ENCODE measurements around the gene MKKS.

Gene MKKS

DNA sequence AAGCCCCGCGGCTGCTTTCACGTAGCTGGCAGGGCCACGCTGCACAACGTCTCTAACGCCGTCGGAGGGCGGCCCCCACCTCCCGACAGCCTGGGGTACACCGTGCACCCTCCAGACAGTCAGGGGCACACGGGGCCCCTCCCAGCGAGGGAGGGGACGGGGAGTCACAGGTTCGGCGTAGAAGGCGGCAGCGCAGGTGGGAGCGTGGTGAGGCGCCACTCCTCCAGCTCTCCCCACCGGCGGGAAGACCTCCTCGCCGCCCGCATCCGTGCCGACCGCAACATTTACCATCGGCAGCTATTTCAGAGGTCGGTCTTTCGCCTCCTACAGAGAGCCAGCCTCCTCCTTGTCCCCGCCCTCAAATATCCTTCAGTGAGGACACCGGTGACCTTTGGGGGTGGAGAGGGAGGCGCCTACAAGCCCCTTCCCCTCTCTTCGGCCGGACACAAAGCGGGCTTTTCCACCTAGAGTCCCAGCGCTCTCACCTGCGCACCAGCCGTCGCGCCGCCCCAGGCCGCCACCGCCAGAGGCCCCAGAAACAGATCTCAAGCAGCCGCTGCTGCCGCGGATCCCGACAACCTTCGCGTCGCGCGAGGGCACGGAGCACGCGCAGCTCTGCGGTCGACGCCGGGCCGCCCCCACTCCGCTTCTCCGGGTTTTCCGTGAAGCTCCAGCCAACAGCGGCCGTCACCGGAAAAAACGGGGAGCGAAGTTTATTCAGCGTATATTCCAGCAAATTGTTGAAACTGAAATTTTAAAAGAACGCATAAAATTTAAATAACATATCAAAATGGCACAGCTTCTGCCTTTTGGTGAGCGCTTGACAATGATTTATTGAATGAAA lies at the start of gene MKKS:
Gene MKKS, minus strand, starts transcription at position 600 of the 844 bp plus-strand sequence. CDS start 20,708 bp downstream, outside the sequence.
- DNase-seq (ENCODE audit: low spot score) = peak; percentile 88

DNA sequence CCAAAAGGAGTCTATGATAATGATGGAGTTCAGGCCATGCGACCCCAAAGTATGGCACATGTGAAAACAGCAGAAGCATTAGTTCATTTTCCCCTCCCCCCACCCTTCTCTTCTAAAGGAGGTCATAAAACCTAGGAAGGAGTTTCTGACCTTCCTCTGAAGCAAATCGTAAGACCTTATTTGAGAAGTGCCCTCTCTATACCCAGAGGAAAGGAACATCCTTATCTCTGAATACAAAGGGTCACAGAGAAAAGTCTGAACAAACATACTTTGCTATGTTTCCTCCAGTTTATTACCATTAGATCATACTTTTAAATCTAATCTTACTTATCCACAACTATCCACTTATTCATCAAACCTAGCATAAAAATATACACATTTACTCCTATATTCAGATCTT lies 49.7 kb upstream of the MKKS start:
- no peak for DNase-seq (ENCODE audit: low spot score)

DNA sequence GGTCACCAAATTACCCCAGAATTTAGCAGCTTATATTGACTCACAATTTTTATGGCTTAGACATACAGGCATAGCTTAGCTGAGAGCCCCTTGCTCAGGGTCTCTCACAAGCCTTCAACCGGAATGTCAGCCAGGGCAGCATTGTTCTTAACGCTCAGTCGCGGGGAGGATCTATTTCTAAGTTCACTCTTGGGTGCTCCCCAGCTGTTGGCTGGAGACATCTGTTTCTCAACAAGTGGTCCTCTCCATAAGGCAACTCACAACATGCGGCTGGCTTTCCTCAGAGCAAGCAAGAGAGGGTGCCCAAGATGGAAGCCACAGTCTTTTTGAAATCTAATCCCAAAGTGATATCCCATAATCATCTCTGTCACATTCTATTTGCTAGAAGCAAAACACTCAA lies 47.7 kb upstream of the MKKS start:
- DNase-seq (ENCODE audit: low spot score) = no peak

DNA sequence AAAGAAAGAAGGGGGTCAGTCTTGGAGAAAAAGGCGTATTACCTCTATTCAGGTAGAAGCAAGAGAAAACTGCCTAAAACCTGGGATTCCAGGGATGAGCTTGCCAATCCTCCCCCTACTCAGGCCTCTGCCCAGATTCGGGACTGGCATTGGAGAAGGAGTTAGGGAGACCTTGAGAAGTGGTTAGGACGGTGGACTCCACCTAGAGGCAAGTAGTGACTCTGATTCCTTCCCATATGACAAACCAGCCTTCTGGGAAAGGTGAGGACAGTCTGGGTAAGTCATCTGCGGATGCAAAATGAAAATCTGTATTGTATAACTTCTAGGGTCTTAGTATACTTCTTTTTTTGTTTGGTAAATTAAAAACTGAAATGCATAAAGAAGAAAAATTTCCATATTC lies 44.9 kb upstream of the MKKS start:
- no peak for DNase-seq (ENCODE audit: low spot score)

DNA sequence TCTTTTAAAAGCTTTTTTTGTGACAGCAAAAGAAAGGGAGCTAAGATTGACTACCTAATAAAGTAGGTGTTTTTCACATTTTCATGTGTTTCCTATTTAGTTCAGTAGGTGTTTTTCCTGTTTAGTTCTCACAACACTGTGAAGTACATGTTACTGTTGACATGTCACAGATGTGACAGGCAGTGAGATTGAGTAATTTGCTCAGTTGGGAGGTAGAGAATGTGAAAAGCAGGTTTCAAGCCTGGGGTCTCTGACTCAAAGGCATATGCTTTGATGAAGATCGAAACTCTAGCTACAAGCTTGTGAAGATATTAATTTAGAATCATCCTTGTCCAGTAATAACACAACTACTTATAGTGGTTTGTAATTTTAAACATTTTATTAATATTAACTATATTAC lies 44.2 kb upstream of the MKKS start:
- DNase-seq (ENCODE audit: low spot score) = no peak

DNA sequence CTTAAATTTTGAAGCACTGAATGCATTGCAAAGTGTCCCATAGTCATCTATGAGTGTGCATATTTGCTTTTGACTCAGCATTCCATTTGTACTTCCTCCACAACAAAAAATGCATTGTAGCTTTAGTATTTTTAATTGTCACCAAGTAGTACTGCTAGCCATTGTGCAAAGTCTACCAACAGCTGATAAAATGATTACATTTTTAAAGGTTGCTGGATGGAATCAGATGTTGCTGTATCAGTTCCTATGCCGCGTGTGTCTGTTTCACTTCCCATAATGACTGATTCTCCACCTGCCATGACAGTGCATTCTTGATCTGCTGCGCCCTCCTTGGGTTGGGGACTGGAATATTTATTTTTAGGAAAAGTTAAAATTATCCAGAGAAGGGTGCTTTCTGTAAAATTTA lies 42.3 kb upstream of the MKKS start:
- peak; percentile 23 for DNase-seq (ENCODE audit: low spot score)

DNA sequence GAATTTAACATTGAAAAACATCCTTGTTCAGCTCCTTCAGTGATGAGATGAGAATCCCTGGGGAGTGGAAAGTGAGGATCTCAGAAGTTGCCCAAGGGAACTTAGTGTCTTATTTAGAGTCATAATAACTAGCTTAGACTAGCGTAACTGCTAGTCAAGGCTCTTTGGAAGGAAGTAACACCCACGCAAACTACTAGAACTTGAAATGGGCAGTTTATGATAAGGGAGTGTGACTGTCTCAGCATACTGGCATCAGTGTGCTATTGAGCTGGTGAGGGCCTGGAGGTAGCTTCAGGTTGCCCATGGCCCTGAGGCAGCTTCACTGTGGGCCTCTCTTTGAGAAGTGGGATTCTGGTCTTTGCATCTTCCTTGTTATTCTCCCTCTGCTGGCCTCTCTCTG lies 41.2 kb upstream of the MKKS start:
- no peak for DNase-seq (ENCODE audit: low spot score)

DNA sequence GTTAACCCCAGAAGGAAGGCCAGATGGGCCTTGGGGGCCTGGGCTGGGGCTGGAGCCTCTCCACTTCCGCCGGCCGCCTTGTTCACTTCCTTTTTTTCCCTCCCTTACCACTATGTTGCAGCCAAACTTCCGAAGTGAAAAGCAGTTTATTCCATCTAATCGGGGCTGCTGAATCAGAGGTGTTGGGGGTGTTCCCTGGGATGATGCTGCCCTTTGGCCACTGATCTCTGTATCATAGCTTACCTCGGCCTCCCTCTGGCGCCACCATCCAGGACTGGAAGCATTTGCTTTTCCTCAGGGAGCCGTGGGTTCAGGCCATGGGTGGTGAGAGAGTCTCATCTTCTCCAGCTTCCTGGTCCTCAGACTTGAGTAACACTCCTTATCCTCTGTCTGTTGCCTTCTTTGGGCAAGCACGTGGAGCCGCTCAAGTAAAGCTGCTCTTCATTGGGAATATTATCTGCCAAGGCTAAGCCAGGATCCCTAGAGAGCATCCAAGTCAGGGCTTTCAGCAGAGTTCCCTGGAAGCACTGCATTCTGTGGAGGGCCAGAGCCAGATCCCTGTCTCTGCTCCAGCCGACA lies 40.7 kb upstream of the MKKS start:
- no peak for DNase-seq (ENCODE audit: low spot score)

DNA sequence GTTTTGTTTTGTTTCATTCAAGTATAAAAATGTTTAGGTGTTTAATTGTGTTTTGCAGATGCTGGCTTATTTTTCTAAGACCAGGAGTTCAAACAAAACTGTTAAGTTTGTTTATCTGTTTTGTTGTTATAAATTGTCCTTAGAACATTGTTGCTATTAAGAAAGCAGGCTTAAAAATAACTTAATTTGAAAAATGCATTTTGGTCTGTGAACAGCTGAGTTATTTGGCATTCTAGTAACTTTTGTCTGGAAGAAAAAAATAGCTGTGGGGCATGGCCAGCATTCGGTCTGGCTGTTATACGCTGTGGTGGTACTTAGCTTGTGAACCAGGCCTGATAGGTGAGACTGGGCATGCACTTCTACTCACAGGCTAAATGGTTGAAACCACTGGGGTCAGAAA lies 38.8 kb upstream of the MKKS start:
- no peak for DNase-seq (ENCODE audit: low spot score)

DNA sequence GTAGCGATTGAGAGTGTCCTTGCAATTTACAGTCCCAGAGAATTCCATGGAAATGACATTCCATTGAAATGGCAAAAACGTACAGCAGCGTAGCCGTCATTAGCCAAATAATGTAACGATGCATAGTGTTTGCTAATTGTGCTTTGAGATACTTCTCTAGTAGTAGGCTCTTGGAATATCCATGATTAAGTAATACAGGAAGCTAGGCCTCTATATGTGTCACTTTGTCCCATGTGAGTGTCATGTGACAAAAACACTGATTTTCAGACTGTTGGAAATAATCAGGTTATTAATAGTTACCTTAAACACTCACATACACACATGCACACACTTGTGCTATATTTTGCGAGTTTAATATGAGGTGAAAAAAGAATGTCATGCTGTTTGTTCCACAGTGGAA lies 36.3 kb upstream of the MKKS start:
- DNase-seq (ENCODE audit: low spot score) = no peak

DNA sequence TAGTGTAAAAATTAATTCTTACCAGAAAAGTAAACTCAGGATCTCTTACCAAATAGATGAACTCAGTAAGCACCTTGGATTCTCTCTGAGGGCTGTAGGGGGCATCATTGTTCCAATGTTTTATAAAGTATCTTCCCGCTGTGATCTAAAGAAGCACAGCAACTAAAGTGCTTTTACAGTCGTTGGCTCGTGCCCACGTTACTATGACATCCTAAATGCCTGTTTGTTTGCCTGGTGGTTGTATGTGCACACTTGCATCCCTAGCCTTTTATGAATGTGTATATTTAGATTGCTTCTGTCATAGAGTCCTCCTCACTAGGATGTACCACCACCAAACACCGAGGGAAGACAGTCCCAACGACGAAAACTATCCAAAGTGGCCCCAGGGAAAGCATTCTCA lies 35.6 kb upstream of the MKKS start:
- DNase-seq (ENCODE audit: low spot score) = peak; percentile 78

DNA sequence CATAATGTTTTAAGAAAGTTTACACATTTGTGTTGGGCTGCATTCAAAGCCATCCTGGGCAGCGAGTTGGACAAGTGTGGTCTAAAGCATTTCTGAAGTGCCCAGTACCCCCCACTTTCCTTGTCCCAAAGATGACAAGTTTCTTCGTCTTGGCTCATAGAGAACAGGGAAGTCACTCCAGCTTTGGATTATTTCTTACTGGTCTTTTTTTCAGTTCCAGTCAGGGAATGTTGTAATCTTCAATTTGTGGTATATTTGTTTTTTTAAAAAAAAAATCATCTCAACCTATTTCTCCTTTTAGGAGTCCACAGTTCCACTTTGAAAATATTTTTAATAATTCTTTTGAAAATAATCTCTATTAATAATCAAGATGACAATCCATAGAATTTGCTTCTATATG lies 35.0 kb upstream of the MKKS start:
- DNase-seq (ENCODE audit: low spot score) = no peak

DNA sequence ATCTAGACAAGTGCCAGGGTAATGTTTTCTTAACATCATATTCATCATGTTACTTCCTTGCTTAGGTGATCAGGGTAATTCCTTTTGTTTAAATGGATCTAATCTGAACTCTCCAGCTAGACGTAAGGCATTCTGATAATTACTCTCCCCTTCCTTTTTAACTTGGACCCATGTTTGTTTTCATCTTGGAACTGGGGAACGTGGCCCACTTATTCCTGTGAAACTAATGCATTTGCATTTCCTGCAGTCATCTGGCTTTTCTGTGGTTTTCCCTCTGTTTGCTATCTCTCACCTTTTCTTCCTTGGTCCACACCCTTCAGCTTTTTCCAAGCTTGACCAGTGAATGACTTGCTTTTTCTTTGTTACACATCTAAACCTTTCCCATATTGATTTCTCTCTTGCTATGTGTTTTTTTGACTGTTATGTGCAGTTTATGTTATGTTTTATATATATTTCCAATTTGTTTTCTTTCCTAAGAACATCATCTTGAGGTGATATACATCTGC lies 34.4 kb upstream of the MKKS start:
- DNase-seq (ENCODE audit: low spot score) = no peak

DNA sequence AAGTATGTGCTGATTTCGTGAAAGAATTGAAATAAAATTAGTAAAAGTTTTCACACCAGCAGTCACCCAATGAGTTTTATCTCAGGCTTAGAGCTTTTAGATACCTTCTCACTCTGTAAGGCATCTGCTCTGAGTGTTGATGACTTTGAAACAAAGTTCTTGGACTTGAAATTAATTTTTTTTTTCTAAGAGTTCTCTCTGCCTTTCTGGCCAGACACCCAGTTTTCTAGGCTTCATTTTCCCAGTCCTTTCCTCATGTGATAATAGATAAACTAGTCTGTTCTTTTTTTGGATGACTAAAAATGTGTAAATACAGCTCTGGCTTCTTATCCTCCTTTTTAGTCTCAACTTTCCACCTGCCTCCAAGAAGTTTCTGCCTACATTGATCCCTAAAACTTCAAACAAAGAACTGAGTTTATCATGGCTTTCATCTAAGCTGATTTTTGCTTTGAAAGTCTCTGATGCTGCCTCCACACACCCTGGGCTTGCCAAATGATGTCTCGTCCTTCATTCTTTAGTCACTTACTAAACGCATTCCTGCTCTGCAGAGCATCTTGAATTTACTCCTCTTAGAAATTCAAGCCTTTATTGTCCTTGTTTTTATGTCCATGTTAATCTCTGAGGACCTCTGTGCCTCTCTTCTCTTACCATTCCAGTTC lies 33.8 kb upstream of the MKKS start:
- no peak for DNase-seq (ENCODE audit: low spot score)

DNA sequence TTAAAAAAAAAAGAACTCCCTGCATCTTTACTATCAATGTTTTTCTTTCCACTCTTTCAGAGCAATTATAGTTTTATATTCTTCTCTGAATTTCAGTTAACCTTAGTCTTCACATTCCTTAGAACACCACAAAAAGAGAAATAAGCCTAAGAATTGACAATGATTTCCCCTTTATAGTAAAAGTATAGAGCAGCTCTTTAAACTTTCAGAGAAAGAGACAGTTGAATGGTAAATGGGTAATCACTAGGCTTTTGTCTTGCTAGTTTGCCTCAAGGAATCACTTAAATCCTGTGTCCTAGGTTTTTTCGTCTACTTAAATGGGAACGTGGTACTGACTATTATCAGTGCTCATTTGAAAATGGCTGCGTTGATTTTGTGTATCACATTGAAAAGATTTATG lies 32.8 kb upstream of the MKKS start:
- DNase-seq (ENCODE audit: low spot score) = no peak

DNA sequence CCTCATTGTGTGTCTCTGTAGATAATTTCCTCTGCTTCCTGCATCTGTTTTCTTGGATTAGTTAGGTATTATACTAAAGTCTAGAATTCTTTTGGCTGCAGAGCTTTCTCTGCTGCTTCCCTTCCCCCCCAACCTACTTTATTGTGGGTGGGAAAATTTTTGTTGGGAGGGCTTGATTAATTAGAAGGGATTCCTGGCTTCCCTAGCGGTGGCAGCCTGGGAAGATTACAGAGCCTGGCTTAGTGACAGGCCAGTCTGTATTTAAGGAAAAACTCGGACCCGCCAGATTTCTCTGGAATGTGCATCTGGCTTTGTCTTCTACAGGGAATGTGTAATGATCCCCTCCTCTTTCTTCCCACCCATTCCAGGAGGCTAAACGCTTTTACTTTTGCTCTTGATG lies 32.3 kb upstream of the MKKS start:
- no peak for DNase-seq (ENCODE audit: low spot score)

DNA sequence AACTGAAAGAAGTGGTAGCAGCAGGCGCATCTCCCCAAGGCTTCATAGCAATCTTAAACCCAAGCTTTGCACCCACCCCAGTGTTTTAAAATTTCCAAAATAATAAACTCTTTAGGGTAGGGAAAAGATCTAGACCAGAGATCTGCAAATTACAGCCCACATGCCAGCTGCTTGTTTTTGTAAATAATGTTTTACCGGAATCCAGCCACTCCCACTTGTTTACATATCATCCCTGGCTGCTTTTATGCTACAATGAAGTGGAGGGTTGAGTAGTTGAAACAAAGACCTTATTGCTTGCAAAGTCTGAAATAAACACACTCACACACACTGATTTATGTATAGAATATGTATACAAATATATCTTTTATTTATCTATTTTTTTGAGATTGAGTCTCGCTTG lies 31.1 kb upstream of the MKKS start:
- DNase-seq (ENCODE audit: low spot score) = no peak

DNA sequence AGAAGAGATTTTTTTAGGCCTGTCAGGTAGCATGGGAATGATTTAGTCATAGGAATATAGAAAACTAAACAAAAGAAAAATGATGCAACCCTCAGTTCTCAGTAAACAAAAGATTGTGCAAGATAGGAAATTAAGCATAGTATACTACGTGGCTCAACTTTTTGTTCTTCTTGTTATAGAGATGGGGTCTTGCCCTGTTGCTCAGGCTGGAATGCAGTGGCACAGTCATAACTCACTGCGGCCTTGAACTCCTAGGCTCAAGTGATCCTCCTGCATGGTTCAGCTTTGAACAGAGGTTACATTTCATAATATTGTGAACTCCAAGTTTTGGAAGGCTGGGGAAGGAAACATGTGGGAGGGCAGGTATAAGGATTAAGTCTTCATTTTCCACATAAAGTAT lies 29.6 kb upstream of the MKKS start:
- DNase-seq (ENCODE audit: low spot score) = no peak

DNA sequence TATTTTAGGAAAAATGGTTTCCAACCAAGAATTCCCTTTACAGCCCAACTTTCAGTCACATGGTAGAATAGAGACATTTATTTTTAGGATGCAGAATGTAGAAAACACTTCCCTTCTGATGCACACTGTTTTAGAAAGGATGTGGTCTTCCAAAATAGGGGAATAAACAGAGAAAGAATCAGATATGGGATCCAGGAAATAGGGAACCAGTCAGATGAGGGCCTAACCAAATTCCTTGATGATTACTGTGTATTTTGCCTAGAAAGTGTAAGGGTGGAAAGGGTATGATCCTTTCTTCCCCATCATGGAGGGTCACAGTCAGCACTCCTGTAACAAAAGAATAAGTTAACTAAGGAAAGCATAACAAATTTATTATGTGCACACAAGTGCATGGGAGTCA lies 28.5 kb upstream of the MKKS start:
- DNase-seq (ENCODE audit: low spot score) = no peak

DNA sequence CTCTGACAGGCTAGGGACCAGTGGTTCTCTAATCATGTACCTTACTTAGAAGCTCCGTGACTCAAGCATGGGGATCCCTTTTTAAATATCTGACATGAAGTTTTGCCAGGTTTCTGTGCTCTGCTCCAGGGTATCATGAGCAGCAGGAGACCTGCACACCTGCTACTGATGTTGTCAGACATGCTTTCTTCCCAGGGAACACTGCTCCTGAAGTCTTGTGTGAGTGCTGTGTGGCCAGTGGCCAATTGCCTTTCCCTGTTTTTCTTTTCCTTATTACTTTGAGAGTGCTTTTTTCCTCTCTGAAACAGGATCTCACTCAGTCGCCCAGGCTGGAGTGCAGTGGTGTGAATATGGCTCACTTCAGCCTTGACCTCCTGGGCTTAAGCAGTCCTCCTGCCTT lies 27.5 kb upstream of the MKKS start:
- no peak for DNase-seq (ENCODE audit: low spot score)

DNA sequence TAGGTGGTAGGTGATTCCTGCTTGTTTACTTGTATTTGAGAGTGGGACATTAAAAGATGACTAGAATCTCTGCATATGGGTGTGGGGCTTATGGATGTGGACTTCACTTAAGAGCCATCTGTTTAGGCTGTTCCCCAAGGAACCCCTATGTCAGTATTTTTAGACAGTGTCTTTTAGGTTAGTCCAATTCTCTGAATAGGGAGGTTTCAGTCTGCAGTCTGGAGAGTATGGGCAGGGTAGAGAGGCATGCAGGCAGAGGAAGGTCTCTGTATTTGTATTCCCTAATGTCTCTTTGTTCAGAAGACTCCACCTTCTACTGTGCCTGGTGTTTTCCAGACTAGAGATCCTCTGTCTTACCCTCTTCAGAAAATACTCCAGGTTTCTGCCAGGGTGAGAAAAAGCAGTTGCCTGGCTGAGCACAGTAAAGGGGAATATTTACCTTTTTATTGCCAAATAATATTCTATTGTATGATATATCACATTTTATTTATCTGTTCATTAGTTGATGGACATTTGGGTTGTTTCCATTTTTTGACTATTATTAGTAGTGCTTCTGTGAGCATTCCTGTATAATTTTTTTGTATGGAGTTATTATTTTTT lies 20.2 kb upstream of the MKKS start:
- DNase-seq (ENCODE audit: low spot score) = no peak

DNA sequence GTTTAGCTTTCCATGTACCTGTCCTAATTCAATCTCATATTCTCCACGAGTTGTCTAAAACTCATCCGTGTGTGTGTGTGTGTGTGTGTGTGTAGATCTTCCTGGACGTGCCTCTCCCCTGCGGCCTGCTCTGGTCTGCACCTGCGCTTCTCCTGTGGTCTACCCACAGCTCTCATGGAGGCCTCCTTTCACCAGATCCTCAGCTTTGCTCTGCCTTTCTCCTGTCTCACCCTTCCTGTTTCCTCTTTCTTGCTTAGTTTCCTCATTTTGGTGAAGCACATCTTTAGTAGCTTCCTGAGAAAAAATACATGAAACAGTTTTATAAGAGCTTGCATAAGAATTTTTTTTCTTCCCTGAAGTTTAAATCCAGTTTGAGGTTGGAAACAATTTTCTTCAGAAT lies 19.2 kb upstream of the MKKS start:
- DNase-seq (ENCODE audit: low spot score) = no peak

DNA sequence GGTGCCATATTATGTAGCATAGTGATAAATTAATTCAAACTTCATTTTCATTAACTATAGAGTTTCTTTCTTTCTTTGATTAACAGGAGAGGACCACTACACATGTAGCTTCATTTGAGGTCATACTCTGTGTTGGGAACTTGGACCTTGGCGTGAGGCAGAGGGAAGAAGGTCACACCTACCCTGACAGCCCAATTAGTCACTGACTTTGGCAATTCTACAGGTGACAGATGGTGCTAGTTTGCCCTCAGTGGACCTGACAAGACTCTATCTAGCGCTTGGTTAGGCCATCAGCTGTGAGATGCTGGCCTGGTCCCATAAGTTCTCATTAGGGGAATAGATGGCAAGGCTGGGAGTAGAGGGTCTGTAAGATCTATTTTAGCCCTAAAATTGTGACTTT lies 15.2 kb upstream of the MKKS start:
- no peak for DNase-seq (ENCODE audit: low spot score)

Data from hematopoietic multipotent progenitor cell treated with erythropoietin and hydrocortisone succinate and interleukin-3 and kit ligand, for 15 days (in vitro differentiated cells).